Mesenchymal stem cell (in vitro differentiated cells and primary cell): ENCODE results near the gene SDK2.
A peak's percentile ranks its signal among the peaks of the same experiment; 100 is the strongest.

Source experiments
- DNase-seq: peaks from one replicate; pipeline ENCODE4 v3.0.0-alpha.2; 2013
- H2AFZ ChIP-seq: one replicate; pipeline ENCODE4 v1.6.1; 2013; ENCODE audit warnings: low read depth, mild to moderate bottlenecking, control low read depth, inconsistent platforms, low read length, moderate library complexity
- H2AK5ac ChIP-seq: 2 replicates; pipeline ENCODE4 v1.6.1; 2013; ENCODE audit warnings: low read length, moderate library complexity, mild to moderate bottlenecking, inconsistent platforms; ENCODE audit not compliant: severe bottlenecking
- H2BK120ac ChIP-seq: one replicate; pipeline ENCODE4 v1.6.1; 2013; ENCODE audit warnings: low read depth, mild to moderate bottlenecking, inconsistent platforms, low read length, moderate library complexity
- H2BK12ac ChIP-seq, 2 experiments: one replicate each; pipeline ENCODE4 v1.6.1; 2013; ENCODE audit warnings: inconsistent platforms in 2 of 2, low read length in 2 of 2, mild to moderate bottlenecking in 2 of 2, moderate library complexity in 2 of 2, control low read depth in 1 of 2
- H2BK15ac ChIP-seq: one replicate; pipeline ENCODE4 v1.6.1; 2013; ENCODE audit warnings: mild to moderate bottlenecking, low read depth, inconsistent platforms; ENCODE audit not compliant: poor library complexity, severe bottlenecking
- H2BK5ac ChIP-seq: 2 replicates; pipeline ENCODE4 v1.6.1; 2013; ENCODE audit warnings: low read depth, mild to moderate bottlenecking, low read length, control low read depth, inconsistent platforms; ENCODE audit not compliant: poor library complexity, severe bottlenecking
- H3K14ac ChIP-seq, 2 experiments: one replicate each; pipeline ENCODE4 v1.6.1; 2013; ENCODE audit warnings: inconsistent platforms in 2 of 2, low read length in 2 of 2, control low read depth in 1 of 2, mild to moderate bottlenecking in 1 of 2, moderate library complexity in 1 of 2
- H3K18ac ChIP-seq, 2 experiments: one replicate each; pipeline ENCODE4 v1.6.1; 2013; ENCODE audit warnings: inconsistent platforms in 2 of 2, low read length in 2 of 2, control low read depth in 1 of 2, low read depth in 1 of 2, mild to moderate bottlenecking in 1 of 2
- H3K23ac ChIP-seq, 2 experiments: one replicate each; pipeline ENCODE4 v1.6.1; 2013; ENCODE audit warnings: inconsistent platforms in 2 of 2, low read length in 2 of 2, mild to moderate bottlenecking in 2 of 2, moderate library complexity in 2 of 2, control low read depth in 1 of 2
- H3K27ac ChIP-seq: 2 replicates; pipeline ENCODE4 v1.5.1; 2013; ENCODE audit warnings: mild to moderate bottlenecking, moderate library complexity, low read length, control low read depth, inconsistent platforms; ENCODE audit not compliant: poor library complexity, severe bottlenecking
- H3K27me3 ChIP-seq, 2 experiments: 2 replicates each; pipeline versions ENCODE4 v1.6.1 to v1.7.0; 2013; ENCODE audit warnings: low read length in 2 of 2, mild to moderate bottlenecking in 2 of 2, moderate library complexity in 2 of 2, control low read depth in 1 of 2, inconsistent platforms in 1 of 2; ENCODE audit not compliant: control insufficient read depth in 1 of 2, insufficient read depth in 1 of 2
- H3K36me3 ChIP-seq, 2 experiments: 2 replicates each; pipeline versions ENCODE4 v1.6.1 to v1.7.0; 2013; ENCODE audit warnings: low read length in 2 of 2, control low read depth in 1 of 2, inconsistent platforms in 1 of 2, low read depth in 1 of 2, mild to moderate bottlenecking in 1 of 2; ENCODE audit not compliant: insufficient read depth in 2 of 2, control insufficient read depth in 1 of 2
- H3K4ac ChIP-seq, 2 experiments: one replicate each; pipeline ENCODE4 v1.6.1; 2013; ENCODE audit warnings: inconsistent platforms in 2 of 2, low read length in 2 of 2, mild to moderate bottlenecking in 2 of 2, moderate library complexity in 2 of 2, control low read depth in 1 of 2, low read depth in 1 of 2
- H3K4me1 ChIP-seq: 2 replicates; pipeline ENCODE4 v1.6.1; 2013; ENCODE audit warnings: low read depth, low read length, control low read depth; ENCODE audit not compliant: control insufficient read depth, insufficient read depth
- H3K4me2 ChIP-seq: 2 replicates; pipeline ENCODE4 v1.6.1; 2013; ENCODE audit warnings: low read length, mild to moderate bottlenecking, inconsistent platforms; ENCODE audit not compliant: poor library complexity, severe bottlenecking
- H3K4me3 ChIP-seq, 2 experiments: 2 replicates each; pipeline versions ENCODE4 v1.5.1 to v1.7.0; 2013; ENCODE audit warnings: low read length in 2 of 2, mild to moderate bottlenecking in 2 of 2, control low read depth in 1 of 2, low read depth in 1 of 2; ENCODE audit not compliant: insufficient read depth in 1 of 2
- H3K79me1 ChIP-seq: replicated peaks from 2 replicates; pipeline ENCODE4 v1.6.1; 2013; ENCODE audit warnings: mild to moderate bottlenecking, control low read depth, low read length, inconsistent platforms; ENCODE audit not compliant: poor library complexity, severe bottlenecking
- H3K9ac ChIP-seq: 2 replicates; pipeline ENCODE4 v1.7.0; 2013; ENCODE audit warnings: mild to moderate bottlenecking, low read length, moderate library complexity
- H3K9me3 ChIP-seq: 2 replicates; pipeline ENCODE4 v1.7.0; 2013; ENCODE audit warnings: mild to moderate bottlenecking, low read length; ENCODE audit not compliant: control insufficient read depth
- H4K8ac ChIP-seq: one replicate; pipeline ENCODE4 v1.6.1; 2013; ENCODE audit warnings: inconsistent platforms, mild to moderate bottlenecking, low read length, moderate library complexity
- H4K91ac ChIP-seq: one replicate; pipeline ENCODE4 v1.6.1; 2013; ENCODE audit warnings: mild to moderate bottlenecking, low read length, inconsistent platforms
- whole genome bisulfite sequencing: methylation state at CpG from one replicate; pipeline ENCODE4 v1.1.7; 2013; ENCODE audit warnings: mixed read lengths; 5-methylcytosine and 5-hydroxymethylcytosine counted together

The SDK2 gene

DNA sequence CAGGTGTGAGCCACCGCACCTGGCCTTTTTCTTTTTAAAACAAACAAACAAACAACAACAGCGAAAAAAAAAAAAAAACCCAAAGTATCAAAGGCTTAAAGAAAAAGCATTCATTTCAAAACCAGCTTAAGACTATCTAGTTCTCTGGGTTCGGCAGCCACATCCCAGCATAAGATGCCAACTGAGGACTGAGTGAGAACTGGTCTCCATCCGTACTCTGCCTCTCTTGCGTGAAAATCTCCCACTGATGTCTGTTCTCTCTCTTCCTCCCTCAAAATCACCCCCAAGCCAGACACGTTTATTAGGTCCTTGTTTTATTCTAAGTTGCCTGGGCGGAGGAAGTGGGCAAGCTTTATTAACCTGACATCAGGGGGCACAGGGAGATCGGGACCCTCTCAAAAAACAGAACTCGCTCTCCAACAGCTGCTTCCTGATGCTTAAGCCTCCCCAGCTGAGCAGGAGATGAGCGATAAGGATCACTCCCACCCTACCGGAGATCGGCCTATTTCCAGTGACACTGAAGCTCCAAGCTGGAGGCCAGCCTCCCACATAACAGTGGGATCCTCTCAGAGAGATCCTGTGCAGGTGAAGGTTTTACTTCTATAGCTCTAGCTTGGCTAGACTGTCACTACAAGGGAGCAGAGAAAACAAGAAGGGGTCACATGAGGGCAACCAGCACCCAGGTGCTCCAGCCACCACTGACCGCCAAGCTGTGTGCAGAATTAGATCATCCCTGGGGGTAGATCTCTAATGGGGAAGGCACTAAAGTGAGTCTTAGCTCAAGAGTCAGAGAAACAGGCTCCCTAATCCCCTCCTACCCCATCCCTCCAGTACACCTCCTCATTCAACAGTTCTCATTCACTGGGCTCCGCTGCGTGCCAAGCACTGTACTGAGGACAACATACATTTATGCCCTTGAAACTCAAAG is 346.0 kb downstream of the SDK2 start:
- Histone ChIP-seq H2BK15ac (no peak overlapping the region), H2AK5ac (no peak overlapping the region), H3K79me1 (peaks cover 6% of the 10 kb centered on the region), H2BK12ac (no peak overlapping the region), H3K18ac (no peak overlapping the region), H3K4me2 (no peak overlapping the region), H3K27ac (peak overlapping the region; percentile 8), H3K4me1 (peaks cover 31% of the 10 kb centered on the region), H3K36me3 (peaks cover 3 to 6% of the 10 kb centered on the region in 2 experiments), H2BK5ac (no peak overlapping the region), H3K14ac (no peak overlapping the region), H3K9ac (peak overlapping the region; percentile 11), H3K27me3 (no peaks in the 10 kb centered on the region), H2AFZ (no peak overlapping the region), H3K23ac (no peak overlapping the region), H4K8ac (no peak overlapping the region), H2BK120ac (no peak overlapping the region), H4K91ac (no peak overlapping the region), H3K4me3 (no peak overlapping the region), H3K9me3 (no peaks in the 10 kb centered on the region), H3K4ac (no peak overlapping the region)
- no peak for DNase-seq
- 68% methylated on average over 15 of the region's 15 CpGs for WGBS

DNA sequence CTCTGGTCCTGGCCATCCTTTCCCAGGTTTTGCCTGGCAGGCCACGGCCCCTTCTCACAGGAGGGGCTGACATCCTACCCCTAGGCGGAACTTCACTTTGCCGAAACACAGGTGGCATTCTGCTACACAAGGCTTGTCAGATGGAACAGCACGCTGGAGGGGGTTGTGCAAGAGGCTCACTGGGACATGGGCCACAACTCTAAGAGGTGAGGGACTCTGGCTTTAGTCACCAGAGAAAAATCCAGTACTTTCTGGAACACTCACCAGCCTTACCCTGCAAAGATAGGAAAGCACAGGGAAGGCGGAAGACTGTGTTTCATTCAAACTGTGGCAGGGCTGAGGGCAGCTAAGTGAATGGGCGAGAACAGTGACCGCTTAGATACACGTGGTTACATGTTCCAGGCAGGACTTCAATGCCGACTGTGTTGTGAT is 350.7 kb downstream of the SDK2 start:
- peak overlapping the region; percentile 48 to 56 for H2BK12ac ChIP-seq
- H3K36me3 ChIP-seq, result peaks cover 0 to 2% of the 10 kb centered on the region in 2 experiments
- H3K27me3 ChIP-seq, result no peaks in the 10 kb centered on the region
- H2AFZ ChIP-seq, result no peak overlapping the region
- H3K79me1 ChIP-seq, result peaks cover 7% of the 10 kb centered on the region
- H2BK15ac ChIP-seq, result no peak overlapping the region
- peak overlapping the region in 1 of 2 experiments; percentile 19 for H3K4me3 ChIP-seq
- H3K27ac ChIP-seq, result peak overlapping the region; percentile 79
- peak overlapping the region; percentile 7 for H3K9ac ChIP-seq
- H2BK5ac ChIP-seq, result no peak overlapping the region
- no peak overlapping the region for H2BK120ac ChIP-seq
- DNase-seq, result peak; percentile 91
- no peak overlapping the region for H3K4ac ChIP-seq
- no peak overlapping the region for H3K23ac ChIP-seq
- peaks cover 53% of the 10 kb centered on the region for H3K4me1 ChIP-seq
- H2AK5ac ChIP-seq, result no peak overlapping the region
- peak overlapping the region in 1 of 2 experiments; percentile 21 for H3K18ac ChIP-seq
- H4K91ac ChIP-seq, result no peak overlapping the region
- H4K8ac ChIP-seq, result no peak overlapping the region
- H3K4me2 ChIP-seq, result no peak overlapping the region
- no peaks in the 10 kb centered on the region for H3K9me3 ChIP-seq
- WGBS, result 54% methylated on average over 9 of the region's 9 CpGs
- no peak overlapping the region for H3K14ac ChIP-seq

DNA sequence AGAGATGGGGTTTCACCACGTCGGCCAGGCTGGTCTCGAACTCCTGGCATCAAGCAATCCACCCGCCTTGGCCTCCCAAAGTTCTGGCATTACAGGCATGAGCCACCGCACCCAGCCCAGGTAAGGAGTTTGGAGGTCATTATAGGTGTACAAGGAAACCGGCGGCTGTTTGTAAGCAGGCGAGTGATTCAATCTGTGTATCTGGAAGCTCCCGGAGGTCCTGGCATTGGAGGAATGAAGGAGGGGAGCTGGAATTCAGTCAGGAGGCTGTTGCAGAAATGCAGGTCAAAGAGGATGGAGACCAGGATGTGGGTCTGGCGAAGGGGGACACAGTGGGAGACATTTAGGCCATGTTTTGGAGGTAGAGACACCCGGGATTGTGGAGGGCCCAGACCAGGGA is 351.2 kb downstream of the SDK2 start:
- H2AK5ac ChIP-seq, result peak overlapping the region; percentile 83
- WGBS, result 84% methylated on average over 11 of the region's 11 CpGs
- H3K4ac ChIP-seq, result peak overlapping the region in 1 of 2 experiments; percentile 11
- H3K9me3 ChIP-seq, result no peaks in the 10 kb centered on the region
- H3K4me3 ChIP-seq, result peak overlapping the region in 1 of 2 experiments; percentile 19
- peaks cover 8% of the 10 kb centered on the region for H3K79me1 ChIP-seq
- no peak overlapping the region for H2AFZ ChIP-seq
- H4K91ac ChIP-seq, result no peak overlapping the region
- no peak overlapping the region for H3K4me2 ChIP-seq
- H4K8ac ChIP-seq, result peak overlapping the region; percentile 28
- H3K36me3 ChIP-seq, result peaks cover 0 to 6% of the 10 kb centered on the region in 2 experiments
- no peak overlapping the region for H2BK5ac ChIP-seq
- peak overlapping the region in 1 of 2 experiments; percentile 4 for H3K18ac ChIP-seq
- H3K4me1 ChIP-seq, result peaks cover 50% of the 10 kb centered on the region
- H3K14ac ChIP-seq, result no peak overlapping the region
- H3K27ac ChIP-seq, result peak overlapping the region; percentile 79
- peak overlapping the region; percentile 7 for H3K9ac ChIP-seq
- H2BK12ac ChIP-seq, result peak overlapping the region; percentile 48 to 73
- H3K27me3 ChIP-seq, result no peaks in the 10 kb centered on the region
- no peak overlapping the region for H2BK15ac ChIP-seq
- no peak for DNase-seq
- no peak overlapping the region for H2BK120ac ChIP-seq
- no peak overlapping the region for H3K23ac ChIP-seq

GRCh38 chr17:73292031-73292531 is 352.2 kb downstream of the SDK2 start:
- peak overlapping the region; percentile 90 for H4K91ac ChIP-seq
- H2AFZ ChIP-seq, result no peak overlapping the region
- H3K36me3 ChIP-seq, result peaks cover 0 to 7% of the 10 kb centered on the region in 2 experiments
- peak overlapping the region; percentile 79 for H3K27ac ChIP-seq
- peak overlapping the region; percentile 61 for H2AK5ac ChIP-seq
- H4K8ac ChIP-seq, result peak overlapping the region; percentile 77
- peak overlapping the region; percentile 26 for H3K4me2 ChIP-seq
- no peak overlapping the region for H2BK15ac ChIP-seq
- peak overlapping the region in 1 of 2 experiments; percentile 93 for H3K14ac ChIP-seq
- H3K79me1 ChIP-seq, result peaks cover 17% of the 10 kb centered on the region
- peak overlapping the region; percentile 21 for H2BK5ac ChIP-seq
- peak overlapping the region; percentile 62 to 99 for H3K18ac ChIP-seq
- H3K9ac ChIP-seq, result peak overlapping the region; percentile 76
- H3K4ac ChIP-seq, result peak overlapping the region; percentile 18 to 95
- H3K4me3 ChIP-seq, result peak overlapping the region in 1 of 2 experiments; percentile 65
- peaks cover 49% of the 10 kb centered on the region for H3K4me1 ChIP-seq
- peak overlapping the region in 1 of 2 experiments; percentile 92 for H3K23ac ChIP-seq
- H2BK120ac ChIP-seq, result no peak overlapping the region
- DNase-seq, result peak; percentile 86
- H2BK12ac ChIP-seq, result peak overlapping the region; percentile 73 to 99
- no peaks in the 10 kb centered on the region for H3K27me3 ChIP-seq
- no peaks in the 10 kb centered on the region for H3K9me3 ChIP-seq
- WGBS, result 51% methylated on average over 9 of the region's 12 CpGs
